Upper lobe of right lung (tissue), 1 donor: Measurements from ENCODE around the gene CACNA1A. TPM values are rescaled to one million over a fixed set of nuclear protein-coding genes. Genes with fewer than 3 reads are reported as not detected.
"Not testable (repeated sequence)": the region's sequence is repeated elsewhere in the genome, so short reads cannot be mapped to it uniquely, and the experiment has no call there.

Experiments used
- ATAC-seq: fragments of 200-7000 bp; cut with Tn5 transposase; one replicate; pipeline ENCODE4 v1.9.1; 2020; ENCODE audit warnings: mild to moderate bottlenecking, moderate library complexity
- DNase-seq: peaks from one replicate; pipeline ENCODE4 v3.0.0-alpha.2; 2020
- H3K27ac ChIP-seq: fragments of 200-600 bp; one replicate; pipeline ENCODE4 v1.8.0; 2022
- H3K27me3 ChIP-seq: fragments of 200-600 bp; one replicate; pipeline ENCODE4 v1.8.0; 2022; ENCODE audit warnings: mild to moderate bottlenecking
- H3K36me3 ChIP-seq: fragments of 200-600 bp; one replicate; pipeline ENCODE4 v1.8.0; 2022
- H3K4me1 ChIP-seq: fragments of 200-600 bp; one replicate; pipeline ENCODE4 v1.8.0; 2022
- H3K4me3 ChIP-seq: fragments of 200-600 bp; one replicate; pipeline ENCODE4 v1.8.0; 2022; ENCODE audit warnings: mild to moderate bottlenecking
- H3K9me3 ChIP-seq: fragments of 200-600 bp; one replicate; pipeline ENCODE4 v1.8.0; 2022
- intact Hi-C: fragments of 100-400 bp; cut with DNase I; formaldehyde crosslinking; loops from one replicate; pipeline ENCODE4 v1.11.0; 2022
- total RNA-seq: library from RNA; stranded (reverse); fragmentation: NEBNext Ultra II Directional; extraction: Animal tissue kit (Norgen Biotek cat#: 25700); gene quantifications from one replicate; pipeline ENCODE4 v1.2.1, GENCODE V29; 2021
- TF ChIP-seq, protein P1 (sequence below): fragments of 200-600 bp; IDR thresholded peaks from one replicate; pipeline ENCODE4 v1.8.0; 2022; ENCODE audit warnings: antibody characterized with exemption
- donor health status: DM: no; HTN: yes; CAD: no; lungs with severe emphysema.

Gene CACNA1A
- total RNA-seq, 1 donor from 2014 or later: 0.26 TPM

DNA sequence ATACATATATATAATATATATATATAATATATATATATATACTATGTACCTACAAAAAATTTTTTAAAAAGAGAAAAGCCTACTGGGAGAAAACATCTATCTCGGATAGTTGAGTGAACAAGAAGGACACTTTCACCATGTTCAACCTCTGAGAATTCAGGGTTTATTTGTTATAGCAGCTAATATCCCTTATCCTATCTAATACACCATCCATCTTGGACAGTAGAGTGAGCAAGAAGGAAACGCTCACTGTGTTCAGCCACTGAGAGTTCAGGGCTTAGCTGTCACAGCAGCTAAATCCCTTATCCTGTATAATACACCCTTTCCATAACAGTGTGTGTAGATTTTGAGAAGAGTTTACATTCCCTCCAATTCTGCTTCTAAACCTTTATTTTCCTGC lies 38.1 kb upstream of the CACNA1A start:
- intact Hi-C loops: no loop called here

DNA sequence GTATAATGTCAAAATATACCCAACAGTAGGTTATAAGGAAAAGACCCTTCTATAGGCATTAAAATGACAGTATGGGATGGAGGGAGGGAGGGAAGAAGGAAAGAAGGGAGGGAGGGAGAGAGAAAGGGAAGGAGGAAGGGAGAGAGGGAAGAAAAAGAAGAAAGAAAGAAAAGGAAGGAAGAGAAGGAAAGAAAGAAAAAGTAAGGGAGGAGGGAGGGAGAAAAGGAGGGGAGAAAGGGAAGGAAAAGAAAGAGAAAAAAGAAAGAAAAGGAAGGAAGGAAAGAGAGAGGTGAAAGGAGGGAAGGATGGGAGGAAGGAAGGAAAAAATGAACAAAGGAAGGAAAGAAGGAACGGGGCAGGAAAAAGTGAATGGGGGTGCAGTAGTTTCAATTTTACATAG lies 35.3 kb upstream of the CACNA1A start:
- no peak overlapping the region for H3K27ac ChIP-seq
- no peak overlapping the region for H3K4me3 ChIP-seq
- H3K27me3 ChIP-seq: peaks cover 13% of the 10 kb centered on the region
- ATAC-seq: no peak
- TF ChIP-seq, protein P1, sequence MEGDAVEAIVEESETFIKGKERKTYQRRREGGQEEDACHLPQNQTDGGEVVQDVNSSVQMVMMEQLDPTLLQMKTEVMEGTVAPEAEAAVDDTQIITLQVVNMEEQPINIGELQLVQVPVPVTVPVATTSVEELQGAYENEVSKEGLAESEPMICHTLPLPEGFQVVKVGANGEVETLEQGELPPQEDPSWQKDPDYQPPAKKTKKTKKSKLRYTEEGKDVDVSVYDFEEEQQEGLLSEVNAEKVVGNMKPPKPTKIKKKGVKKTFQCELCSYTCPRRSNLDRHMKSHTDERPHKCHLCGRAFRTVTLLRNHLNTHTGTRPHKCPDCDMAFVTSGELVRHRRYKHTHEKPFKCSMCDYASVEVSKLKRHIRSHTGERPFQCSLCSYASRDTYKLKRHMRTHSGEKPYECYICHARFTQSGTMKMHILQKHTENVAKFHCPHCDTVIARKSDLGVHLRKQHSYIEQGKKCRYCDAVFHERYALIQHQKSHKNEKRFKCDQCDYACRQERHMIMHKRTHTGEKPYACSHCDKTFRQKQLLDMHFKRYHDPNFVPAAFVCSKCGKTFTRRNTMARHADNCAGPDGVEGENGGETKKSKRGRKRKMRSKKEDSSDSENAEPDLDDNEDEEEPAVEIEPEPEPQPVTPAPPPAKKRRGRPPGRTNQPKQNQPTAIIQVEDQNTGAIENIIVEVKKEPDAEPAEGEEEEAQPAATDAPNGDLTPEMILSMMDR: no peak
- H3K36me3 ChIP-seq: no peaks in the 10 kb centered on the region
- DNase-seq: no peak
- no peaks in the 10 kb centered on the region for H3K9me3 ChIP-seq
- H3K4me1 ChIP-seq: no peaks in the 10 kb centered on the region
- intact Hi-C loops: no loop called here

More for the DNA sequence above, 38.1 kb upstream of the CACNA1A start:
- H3K36me3 ChIP-seq: no peaks in the 10 kb centered on the region
- no peak for DNase-seq
- H3K4me3 ChIP-seq: no peak overlapping the region
- no peak overlapping the region for H3K27ac ChIP-seq
- H3K9me3 ChIP-seq: no peaks in the 10 kb centered on the region
- H3K27me3 ChIP-seq: peaks cover 8% of the 10 kb centered on the region
- TF ChIP-seq, protein P1: no peak
- H3K4me1 ChIP-seq: no peaks in the 10 kb centered on the region
- no peak for ATAC-seq

DNA sequence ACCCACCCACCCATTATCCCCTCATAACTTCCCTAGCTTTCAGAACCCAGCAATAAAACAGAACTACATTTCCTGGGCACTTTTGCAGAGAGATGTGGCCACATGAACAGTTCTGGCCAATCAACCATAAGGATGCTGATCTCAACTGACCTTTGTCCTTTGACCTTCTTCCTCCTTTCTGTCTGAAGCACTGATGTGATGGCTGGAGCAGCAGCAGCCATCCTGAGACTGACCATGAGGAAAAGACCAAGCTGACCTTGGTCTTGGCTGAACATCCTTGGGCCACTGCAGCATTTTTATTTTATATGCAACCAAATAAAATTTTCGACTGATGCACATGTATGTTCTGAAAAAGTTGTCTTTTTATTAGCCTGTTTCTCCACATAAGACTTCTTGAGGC lies 33.1 kb upstream of the CACNA1A start:
- DNase-seq (no peak), ATAC-seq (no peak)
- no peak overlapping the region for H3K4me3 ChIP-seq
- H3K9me3 ChIP-seq: no peaks in the 10 kb centered on the region
- no peak overlapping the region for H3K27ac ChIP-seq
- H3K27me3 ChIP-seq: peaks cover 13% of the 10 kb centered on the region
- no peaks in the 10 kb centered on the region for H3K4me1 ChIP-seq
- no peaks in the 10 kb centered on the region for H3K36me3 ChIP-seq
- TF ChIP-seq, protein P1: no peak
- intact Hi-C loops: no loop called here

DNA sequence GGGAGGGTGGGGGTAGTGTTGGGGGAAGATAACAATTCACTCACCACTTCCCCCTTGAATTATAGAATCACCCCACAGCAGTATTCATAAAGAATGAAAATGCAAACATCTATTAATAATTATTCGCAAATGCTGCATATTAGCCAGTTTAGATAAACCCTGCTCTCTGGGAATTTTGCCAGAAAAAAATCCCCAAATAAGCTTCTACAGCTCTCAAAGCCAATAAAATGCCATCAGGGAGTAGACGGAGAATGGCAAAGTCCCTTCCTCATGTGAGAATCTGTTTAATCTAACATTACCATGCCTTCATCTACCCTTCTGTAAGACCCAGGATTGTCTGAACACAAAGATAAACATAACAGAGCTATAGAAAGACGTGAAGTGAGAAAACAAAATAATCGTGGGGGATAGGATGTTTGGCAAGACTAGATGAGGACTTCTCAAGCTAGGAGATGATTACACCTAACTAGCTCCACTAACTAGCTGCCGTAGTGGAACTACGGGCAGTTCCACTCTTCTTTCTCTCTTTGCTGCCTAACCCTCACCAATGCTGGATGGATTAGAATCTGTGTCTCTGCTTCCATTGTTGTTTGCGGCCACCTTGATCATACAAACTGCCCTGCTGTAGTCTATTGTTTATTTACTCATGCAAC lies 32.4 kb upstream of the CACNA1A start:
- no peak overlapping the region for H3K4me3 ChIP-seq
- no peaks in the 10 kb centered on the region for H3K9me3 ChIP-seq
- intact Hi-C loops: no loop called here
- no peak overlapping the region for H3K27ac ChIP-seq
- H3K4me1 ChIP-seq: no peaks in the 10 kb centered on the region
- TF ChIP-seq, protein P1: no peak
- ATAC-seq (no peak), DNase-seq (no peak)
- no peaks in the 10 kb centered on the region for H3K36me3 ChIP-seq
- H3K27me3 ChIP-seq: peaks cover 13% of the 10 kb centered on the region

DNA sequence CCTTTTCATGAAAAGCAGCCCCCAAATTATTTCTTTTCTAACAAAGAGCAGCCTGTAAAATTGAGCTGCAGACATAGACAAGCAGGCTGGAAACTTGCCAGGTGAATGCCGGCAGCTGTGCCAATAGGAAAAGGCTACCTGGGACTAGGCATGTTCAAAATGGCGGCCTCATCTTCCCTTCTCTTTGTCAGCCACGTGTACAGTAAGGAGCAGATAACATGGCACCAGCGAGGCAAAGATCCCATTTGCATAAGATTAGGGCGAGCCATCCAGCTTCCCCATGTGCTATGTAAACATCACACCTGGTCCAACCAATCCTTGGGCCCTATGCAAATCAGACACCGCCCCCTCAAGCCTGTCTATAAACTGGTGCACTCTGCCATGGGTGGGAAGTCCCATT lies 31.2 kb upstream of the CACNA1A start:
- H3K36me3 ChIP-seq: no peaks in the 10 kb centered on the region
- TF ChIP-seq, protein P1: no peak
- no peak overlapping the region for H3K4me3 ChIP-seq
- DNase-seq (no peak), ATAC-seq (no peak)
- H3K27me3 ChIP-seq: peaks cover 13% of the 10 kb centered on the region
- intact Hi-C loops: no loop called here
- no peaks in the 10 kb centered on the region for H3K9me3 ChIP-seq
- no peak overlapping the region for H3K27ac ChIP-seq
- H3K4me1 ChIP-seq: no peaks in the 10 kb centered on the region

DNA sequence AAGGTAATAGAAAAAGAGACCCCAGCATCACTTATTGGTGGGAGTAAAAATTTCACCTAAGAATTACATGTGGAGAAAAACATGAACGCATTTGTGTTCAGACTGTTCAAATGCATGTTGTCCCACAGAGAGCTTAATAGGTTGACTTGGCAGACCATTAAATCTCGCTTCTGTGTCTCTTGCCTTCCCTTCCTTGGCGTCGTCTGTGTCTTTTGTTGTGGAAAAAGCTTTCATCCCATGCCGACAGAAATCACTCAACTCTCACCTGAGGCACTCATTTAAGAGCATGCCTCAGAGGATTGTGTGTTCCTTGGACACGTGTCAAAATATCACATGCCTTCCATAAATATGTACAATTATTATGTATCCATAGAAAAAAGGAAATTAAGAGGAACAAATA lies 24.4 kb upstream of the CACNA1A start:
- TF ChIP-seq, protein P1: no peak
- Histone ChIP-seq H3K4me3 (no peak overlapping the region), H3K27me3 (peaks cover 14% of the 10 kb centered on the region), H3K36me3 (no peaks in the 10 kb centered on the region), H3K27ac (no peak overlapping the region), H3K9me3 (no peaks in the 10 kb centered on the region), H3K4me1 (no peaks in the 10 kb centered on the region)
- DNase-seq (no peak), ATAC-seq (no peak)
- intact Hi-C loops: no loop called here

DNA sequence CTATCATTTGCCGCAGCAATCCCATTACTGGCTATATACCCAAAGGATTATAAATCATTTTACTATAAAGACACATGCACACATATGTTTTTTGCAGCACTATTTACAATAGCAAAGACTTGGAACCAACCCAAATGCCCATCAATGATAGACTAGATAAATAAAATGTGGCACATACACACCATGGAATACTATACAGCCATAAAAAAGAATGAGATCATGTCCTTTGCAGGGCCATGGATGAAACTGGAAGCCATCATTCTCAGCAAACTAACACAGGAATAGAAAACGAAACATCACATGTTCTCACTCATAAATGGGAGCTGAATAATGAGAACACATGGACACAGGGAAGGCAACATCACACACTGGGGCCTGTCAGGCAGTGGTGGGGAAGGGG lies 23.4 kb upstream of the CACNA1A start:
- H3K36me3 ChIP-seq, intact Hi-C loops, H3K9me3 ChIP-seq, H3K4me1 ChIP-seq, H3K4me3 ChIP-seq, DNase-seq, H3K27ac ChIP-seq, ATAC-seq: not testable (repeated sequence)
- peaks cover 14% of the 10 kb centered on the region for H3K27me3 ChIP-seq
